Body of pancreas (tissue), 4 donors: ENCODE data around the gene ANKS1A.

ENCODE experiments used
- CTCF ChIP-seq, 7 experiments: fragments of 450-650 bp in 4 of 7; fragments of 200-600 bp in 3 of 7; sonication (generic) in 3 of 7; IDR thresholded peaks; one replicate each; pipeline ENCODE4 v1.5.1; 2016 to 2019; ENCODE audit warnings: antibody characterized with exemption in 7 of 7
- POLR2A ChIP-seq, 3 donors: fragments of 450-650 bp; IDR thresholded peaks; one replicate each; pipeline ENCODE4 v1.6.1; 2016; ENCODE audit warnings: antibody characterized with exemption in 3 of 3, mild to moderate bottlenecking in 2 of 3

GRCh38 chr6:35061102-35061615 is 172.1 kb downstream of the ANKS1A start:
- TF ChIP-seq POLR2A (IDR thresholded peaks at IDR 0.05) (no peak), CTCF (IDR thresholded peaks at IDR 0.05) (no peak)
